Measurements from ENCODE around the gene PEDS1.
"Not testable (repeated sequence)": the region's sequence is repeated elsewhere in the genome, so short reads cannot be mapped to it uniquely, and the experiment has no call there.

The PEDS1 gene

DNA sequence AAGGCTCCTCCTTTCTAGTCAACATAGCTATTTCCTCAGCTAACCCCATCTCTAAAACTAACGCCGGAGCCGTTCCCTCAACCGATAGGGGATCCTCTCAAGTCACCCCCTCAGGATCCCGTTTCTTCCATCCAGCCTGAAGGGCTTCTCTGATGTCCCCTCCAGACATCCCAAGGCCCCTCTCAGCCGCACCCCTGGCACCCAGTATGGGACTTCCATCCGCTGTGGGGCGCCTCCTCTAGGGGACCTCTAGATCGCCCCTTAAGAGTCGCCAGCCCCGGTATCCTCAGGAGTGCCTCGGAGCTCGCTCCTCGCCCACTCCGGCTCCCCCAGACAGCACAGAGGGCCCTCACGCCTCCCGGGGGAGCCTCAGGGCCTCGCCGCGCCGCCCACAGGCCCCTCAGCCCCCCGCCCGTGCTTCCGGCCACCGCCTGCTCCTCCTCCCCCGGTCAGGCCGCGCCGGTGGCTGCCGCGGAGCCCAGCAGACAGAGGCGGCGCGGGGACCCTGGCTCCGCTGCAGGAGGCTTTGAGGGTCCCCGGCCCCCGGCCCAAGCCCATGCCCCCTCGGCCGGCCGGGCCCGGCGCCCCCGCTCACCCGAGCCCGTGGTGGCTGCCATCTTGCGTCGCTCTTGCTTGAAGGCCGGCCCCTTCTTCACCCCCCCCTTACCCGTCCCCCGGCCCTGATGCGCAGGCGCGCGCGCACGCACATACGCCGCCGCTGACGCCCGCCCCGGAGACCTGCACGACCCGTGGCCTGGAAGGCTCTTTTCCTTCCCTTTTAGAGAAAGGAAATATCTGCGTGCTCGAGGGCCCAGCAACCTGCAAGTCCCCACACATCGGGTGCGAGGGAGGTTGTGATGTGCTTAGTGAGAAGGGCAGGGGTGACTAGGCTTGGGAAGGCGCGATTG, 40.8 kb downstream of the PEDS1 start, which contains the start of gene UBE2V1:
TSS of gene UBE2V1 (minus strand) at position 639 of the 908 bp plus-strand sequence. CDS start at position 617, 22 bp downstream.
- DNase-seq = peak; percentile 79 to 91 (median 85)

GRCh38 chr20:50111829-50112495, 41.6 kb downstream of the PEDS1 start:
- DNase-seq = no peak

DNA sequence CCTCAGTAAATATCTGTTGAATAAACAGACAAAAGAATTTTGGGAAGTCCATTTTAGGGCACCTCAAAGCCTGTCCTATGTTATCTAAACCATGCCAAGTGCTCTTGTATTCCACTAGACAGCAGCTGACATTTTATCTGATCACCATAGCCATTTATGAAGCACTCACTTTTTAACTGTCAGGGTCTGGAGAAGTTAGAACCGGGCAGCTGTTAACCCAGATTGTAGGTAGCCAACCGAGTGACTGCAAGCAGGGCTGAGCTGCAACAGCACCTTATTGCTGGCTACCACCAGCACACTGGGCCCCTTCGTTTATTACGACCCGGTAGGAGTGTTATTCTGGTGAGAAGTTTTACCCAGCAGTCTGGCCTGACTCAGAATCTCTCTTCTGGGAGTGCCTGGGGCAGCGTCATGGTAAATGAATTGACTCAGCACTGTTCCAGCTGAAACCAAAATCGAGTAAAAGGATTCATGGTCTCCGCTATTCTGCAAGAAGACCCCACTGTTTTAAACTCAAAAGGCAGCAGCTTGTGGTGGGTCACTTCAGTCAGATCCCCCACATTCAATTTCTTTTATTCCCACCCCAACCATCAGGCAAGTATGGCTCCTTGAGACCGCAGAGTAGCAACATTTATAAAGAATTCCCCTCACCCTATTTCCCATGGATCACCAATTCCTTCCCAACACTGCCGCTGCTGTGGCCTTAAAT, 42.2 kb downstream of the PEDS1 start:
- peak in 1 of 5 donors; percentile 57 for DNase-seq

GRCh38 chr20:50110141-50111047, 43.1 kb downstream of the PEDS1 start:
- DNase-seq = peak in 2 of 5 donors; percentile 15 to 76

- no peak for DNase-seq
These were observed 44.8 kb downstream of the PEDS1 start for GRCh38 chr20:50108556-50109235.

DNA sequence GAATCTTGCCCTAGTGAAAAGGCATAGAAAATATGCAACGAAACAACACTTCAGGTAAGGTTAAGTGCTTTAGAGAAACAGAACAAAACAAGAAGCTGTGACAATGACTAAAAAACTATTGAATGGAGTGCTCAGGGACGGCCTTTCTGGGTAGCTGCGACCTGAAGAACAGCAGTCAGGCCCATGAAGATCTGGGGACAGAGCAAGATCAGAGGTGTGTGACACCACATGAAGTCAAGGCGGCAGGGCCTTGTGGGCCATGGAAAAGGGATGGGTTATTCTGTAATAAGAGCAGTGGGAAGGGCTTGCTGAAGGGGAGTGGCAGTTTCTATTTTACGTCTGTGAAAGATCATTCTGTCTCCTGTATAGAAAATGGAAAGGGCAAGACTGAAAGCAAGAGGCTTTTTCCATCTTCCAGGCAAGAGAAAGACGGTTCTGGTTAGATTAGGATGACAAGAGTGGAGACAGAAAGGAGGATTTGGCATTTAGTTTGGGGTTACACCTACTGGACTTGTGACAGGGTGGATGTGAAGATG, 45.7 kb downstream of the PEDS1 start:
- DNase-seq = no peak

DNA sequence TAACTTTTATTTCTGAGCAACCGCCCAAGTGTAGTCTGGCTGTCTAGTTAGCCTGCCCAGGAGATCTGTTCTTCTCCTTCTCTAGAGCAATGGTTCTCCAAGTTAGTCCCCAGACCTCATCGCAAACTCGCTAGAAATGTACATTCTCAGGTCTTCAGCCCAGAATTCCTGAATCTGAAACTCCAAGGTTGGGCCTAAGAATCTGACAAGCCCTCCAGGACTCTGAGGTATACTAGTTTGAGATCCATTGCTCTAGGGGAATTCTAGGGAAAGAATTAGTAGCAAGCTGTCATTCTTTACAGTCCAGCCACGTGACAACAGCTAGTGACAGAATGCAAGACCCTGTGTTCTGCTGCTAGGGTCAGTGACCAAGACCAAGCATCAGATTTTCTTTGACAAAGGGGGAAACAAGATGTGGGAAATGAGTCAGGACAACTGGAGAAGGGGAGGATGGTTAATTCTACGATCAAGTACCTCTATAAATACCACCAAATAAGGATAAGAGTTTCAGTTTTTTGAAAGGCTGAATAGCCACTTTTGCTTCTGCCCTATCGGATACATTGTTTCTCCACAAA, 46.4 kb downstream of the PEDS1 start:
- no peak for DNase-seq

DNA sequence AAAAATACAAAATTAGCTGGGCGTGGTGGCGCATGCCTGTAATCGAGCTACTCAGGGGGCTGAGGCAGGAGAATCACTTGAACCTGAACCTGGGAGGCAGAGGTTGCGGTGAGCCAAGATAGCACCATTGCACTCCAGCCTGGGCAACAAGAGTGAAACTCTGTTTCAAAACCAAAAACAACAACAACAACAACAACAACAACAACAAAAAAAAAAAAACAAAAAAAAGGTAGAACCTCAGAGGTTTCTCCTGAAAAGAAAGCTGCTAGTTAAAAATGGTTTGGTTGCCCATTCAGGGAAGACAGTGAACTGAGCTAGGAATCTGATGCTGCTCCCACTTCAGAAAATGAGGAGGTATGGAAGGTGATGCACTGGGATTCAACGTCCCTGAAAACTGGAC, 46.9 kb downstream of the PEDS1 start:
- not testable (repeated sequence) for DNase-seq
